Measurements from ENCODE around the gene RAB7B.

Gene RAB7B

DNA sequence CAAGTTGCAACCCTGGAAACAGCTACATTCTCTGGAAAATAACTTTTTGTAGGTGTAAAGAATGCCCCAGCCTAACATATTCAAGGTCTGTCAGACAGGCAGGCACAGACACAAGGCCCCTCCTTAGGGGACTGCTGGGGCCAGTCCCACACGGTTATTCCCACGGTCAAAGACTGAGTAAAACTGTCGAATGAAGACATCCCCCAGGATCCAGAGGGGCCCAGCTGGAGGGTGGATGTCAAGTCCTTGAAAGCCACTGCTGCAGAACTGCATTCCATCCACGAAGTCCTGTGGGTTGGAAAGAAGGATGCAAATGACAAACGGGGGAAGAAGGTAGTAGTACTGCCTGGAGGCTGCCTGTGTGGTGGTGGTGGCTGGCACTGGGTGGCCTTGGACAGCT is 6.9 kb upstream of the RAB7B start:
- TF ChIP-seq, protein P1, sequence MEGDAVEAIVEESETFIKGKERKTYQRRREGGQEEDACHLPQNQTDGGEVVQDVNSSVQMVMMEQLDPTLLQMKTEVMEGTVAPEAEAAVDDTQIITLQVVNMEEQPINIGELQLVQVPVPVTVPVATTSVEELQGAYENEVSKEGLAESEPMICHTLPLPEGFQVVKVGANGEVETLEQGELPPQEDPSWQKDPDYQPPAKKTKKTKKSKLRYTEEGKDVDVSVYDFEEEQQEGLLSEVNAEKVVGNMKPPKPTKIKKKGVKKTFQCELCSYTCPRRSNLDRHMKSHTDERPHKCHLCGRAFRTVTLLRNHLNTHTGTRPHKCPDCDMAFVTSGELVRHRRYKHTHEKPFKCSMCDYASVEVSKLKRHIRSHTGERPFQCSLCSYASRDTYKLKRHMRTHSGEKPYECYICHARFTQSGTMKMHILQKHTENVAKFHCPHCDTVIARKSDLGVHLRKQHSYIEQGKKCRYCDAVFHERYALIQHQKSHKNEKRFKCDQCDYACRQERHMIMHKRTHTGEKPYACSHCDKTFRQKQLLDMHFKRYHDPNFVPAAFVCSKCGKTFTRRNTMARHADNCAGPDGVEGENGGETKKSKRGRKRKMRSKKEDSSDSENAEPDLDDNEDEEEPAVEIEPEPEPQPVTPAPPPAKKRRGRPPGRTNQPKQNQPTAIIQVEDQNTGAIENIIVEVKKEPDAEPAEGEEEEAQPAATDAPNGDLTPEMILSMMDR (conservative IDR thresholded peaks at IDR 0.05) = no peak
- H3K27ac ChIP-seq = no peak overlapping the region

GRCh38 chr1:206006946-206007345 is 3.8 kb upstream of the RAB7B start:
- TF ChIP-seq, protein P1 (conservative IDR thresholded peaks at IDR 0.05) = no peak

DNA sequence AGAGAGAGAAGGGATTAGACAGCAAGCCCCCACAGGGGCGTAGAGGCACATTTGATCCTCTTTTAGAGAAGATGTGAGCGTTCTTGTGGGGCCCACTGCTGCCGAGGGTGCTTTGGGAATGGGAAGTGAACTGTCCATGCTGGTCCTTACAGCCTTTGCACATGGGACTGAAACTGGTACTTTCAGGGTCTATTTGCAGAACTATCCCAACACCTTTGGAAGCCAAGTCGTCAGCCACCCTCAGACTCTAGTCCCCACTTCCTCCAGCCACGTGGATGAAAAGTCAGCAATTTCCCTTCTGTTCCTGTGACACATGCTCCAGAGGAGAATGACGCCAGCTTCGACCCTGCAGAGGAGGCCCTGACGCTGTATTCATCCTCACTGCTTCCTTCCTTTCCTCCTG is 2.6 kb upstream of the RAB7B start:
- H3K27ac ChIP-seq = no peak overlapping the region
- TF ChIP-seq, protein P1 (conservative IDR thresholded peaks at IDR 0.05) = no peak

More at GRCh38 chr1:206006946-206007345, 3.8 kb upstream of the RAB7B start:
- H3K27ac ChIP-seq = no peak overlapping the region

DNA sequence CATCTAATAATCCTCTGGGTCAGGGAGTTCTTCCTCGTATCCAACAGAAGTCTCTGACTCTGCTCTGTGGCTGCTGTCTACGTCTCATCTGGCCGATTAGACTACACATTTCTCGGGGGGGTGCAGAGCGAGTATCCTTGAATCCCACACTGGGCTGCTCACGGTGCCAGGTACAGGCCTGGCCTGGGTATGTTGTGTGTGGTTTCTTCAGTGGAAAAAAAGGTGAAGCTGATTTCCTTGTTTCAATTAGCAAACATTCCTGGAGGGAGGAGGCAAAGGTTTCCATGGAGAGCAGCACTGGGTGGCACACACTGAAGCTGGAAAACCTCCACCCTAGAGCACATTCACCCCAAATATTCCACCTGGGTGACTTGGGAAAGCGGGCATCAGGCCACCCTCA is 2.0 kb upstream of the RAB7B start:
- no peak overlapping the region for H3K27ac ChIP-seq
- TF ChIP-seq, protein P1 (conservative IDR thresholded peaks at IDR 0.05) = no peak

GRCh38 chr1:206004826-206005225 is 1.6 kb upstream of the RAB7B start:
- TF ChIP-seq, protein P1 (conservative IDR thresholded peaks at IDR 0.05) = no peak
- no peak overlapping the region for H3K27ac ChIP-seq

DNA sequence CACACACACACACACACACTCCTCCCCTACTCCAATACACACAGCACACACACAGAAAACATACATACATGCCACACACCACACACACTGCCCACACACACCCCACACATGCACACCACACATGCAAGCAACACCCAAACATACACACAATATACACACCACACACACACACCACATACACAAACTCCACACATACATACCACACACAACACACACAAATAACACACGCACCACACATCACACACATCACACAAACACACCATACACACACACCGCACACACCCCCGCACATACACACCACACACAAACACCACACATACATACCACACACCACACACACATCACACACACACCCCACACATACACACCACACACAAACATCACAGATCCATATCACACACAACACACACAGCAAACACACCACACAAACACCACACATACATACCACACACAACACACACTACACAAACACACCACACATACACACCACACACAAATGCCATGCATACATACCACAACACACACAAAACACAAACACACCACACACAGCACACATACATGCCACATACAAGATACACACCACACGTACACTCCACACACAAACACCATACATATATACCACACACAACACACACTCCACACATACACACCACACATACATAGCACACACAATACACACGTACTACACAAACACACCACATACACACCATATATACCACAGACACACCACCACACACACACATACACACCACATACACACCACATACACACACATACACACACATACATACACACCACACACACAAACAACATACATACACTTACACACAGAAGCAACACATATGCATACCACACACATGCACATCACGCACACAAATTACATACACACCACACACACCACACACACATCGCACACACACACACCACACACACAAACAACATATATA is 932 bp upstream of the RAB7B start:
- H3K27ac ChIP-seq = no peak overlapping the region
- TF ChIP-seq, protein P1 (conservative IDR thresholded peaks at IDR 0.05) = no peak

DNA sequence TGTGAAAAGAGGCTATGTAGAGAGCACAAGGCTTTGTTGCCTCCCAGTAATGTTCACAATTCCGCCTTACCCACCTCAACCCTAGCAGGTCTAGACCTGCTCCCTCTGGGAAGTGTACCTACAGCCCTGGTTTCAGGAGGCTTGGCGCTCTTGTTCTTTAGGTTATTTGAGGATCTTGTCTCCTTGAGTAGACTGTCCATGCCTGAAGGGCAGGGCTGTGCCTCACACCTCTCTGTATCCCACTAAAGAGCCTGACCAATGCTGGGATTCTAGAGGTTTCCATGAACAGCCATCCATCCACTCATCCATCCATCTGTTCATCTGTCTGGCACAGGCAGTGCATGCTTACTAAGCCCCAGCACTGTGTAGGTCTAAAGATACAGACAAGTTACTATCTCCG is 1.0 kb downstream of the RAB7B start:
- TF ChIP-seq, protein P1 (conservative IDR thresholded peaks at IDR 0.05) = no peak
- no peak overlapping the region for H3K27ac ChIP-seq
